ENCODE data around the gene FBP1. TPM values are rescaled to one million over a fixed set of nuclear protein-coding genes. Genes with fewer than 3 reads are reported as not detected.
A peak's percentile ranks its signal among the peaks of the same experiment; 100 is the strongest.

FBP1 gene
- total and polyA plus RNA-seq, 7 donors = 0.24 to 1.4 (median 0.83) TPM

- H3K9me3 ChIP-seq = no peaks in the 10 kb centered on the region
- no peaks in the 10 kb centered on the region for H3K27me3 ChIP-seq (ENCODE audit: insufficient read depth in 3 of 3, low read length in 2 of 3)
- H3K4me1 ChIP-seq = no peaks in the 10 kb centered on the region
- DNase-seq = no peak
- H3K36me3 ChIP-seq (ENCODE audit: insufficient read depth in 1 of 2, low read depth in 1 of 2) = peaks cover 0 to 11% of the 10 kb centered on the region in 2 donors
- H3K27ac ChIP-seq = no peak overlapping the region
- no peak for ATAC-seq
- intact Hi-C loops (cut with DNase I) = no loop called here
- TF ChIP-seq, protein P1, sequence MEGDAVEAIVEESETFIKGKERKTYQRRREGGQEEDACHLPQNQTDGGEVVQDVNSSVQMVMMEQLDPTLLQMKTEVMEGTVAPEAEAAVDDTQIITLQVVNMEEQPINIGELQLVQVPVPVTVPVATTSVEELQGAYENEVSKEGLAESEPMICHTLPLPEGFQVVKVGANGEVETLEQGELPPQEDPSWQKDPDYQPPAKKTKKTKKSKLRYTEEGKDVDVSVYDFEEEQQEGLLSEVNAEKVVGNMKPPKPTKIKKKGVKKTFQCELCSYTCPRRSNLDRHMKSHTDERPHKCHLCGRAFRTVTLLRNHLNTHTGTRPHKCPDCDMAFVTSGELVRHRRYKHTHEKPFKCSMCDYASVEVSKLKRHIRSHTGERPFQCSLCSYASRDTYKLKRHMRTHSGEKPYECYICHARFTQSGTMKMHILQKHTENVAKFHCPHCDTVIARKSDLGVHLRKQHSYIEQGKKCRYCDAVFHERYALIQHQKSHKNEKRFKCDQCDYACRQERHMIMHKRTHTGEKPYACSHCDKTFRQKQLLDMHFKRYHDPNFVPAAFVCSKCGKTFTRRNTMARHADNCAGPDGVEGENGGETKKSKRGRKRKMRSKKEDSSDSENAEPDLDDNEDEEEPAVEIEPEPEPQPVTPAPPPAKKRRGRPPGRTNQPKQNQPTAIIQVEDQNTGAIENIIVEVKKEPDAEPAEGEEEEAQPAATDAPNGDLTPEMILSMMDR (IDR thresholded peaks at IDR 0.05) = no peak
- 63 to 87% (median 77%) methylated on average over 4 of the region's 4 CpGs for WGBS, 3 donors
- H3K4me3 ChIP-seq = no peak overlapping the region
Measured at GRCh38 chr9:94557376-94557775, 81.9 kb downstream of the FBP1 start.

GRCh38 chr9:94554439-94555331 lies 84.6 kb downstream of the FBP1 start, which contains the start of gene PCAT7:
TSS of gene PCAT7 (plus strand) at chr9:94555083.
- Histone ChIP-seq H3K27ac (peak within 1 kb of the TSS; percentile 53), H3K4me1 (peaks cover under 1% of the 10 kb centered on the region), H3K9me3 (no peaks in the 10 kb centered on the region), H3K36me3 (ENCODE audit: insufficient read depth in 1 of 2, low read depth in 1 of 2) (peaks cover 0 to 11% of the 10 kb centered on the region in 2 donors), H3K4me3 (peak within 1 kb of the TSS; percentile 46), H3K27me3 (ENCODE audit: insufficient read depth in 3 of 3, low read length in 2 of 3) (no peaks in the 10 kb centered on the region)
- WGBS, 3 donors = 81 to 86% (median 83%) methylated on average over 40 of the region's 40 CpGs
- no peak for DNase-seq
- intact Hi-C loops (cut with DNase I) = no loop called here
- ATAC-seq = peak; percentile 70 to 98 (median 92)
- TF ChIP-seq, protein P1 (IDR thresholded peaks at IDR 0.05) = peak; percentile 42

GRCh38 chr9:94554078-94554438 lies 85.3 kb downstream of the FBP1 start:
- DNase-seq (no peak), ATAC-seq (peak in 2 of 4 donors; percentile 16 to 21)
- H3K9me3 ChIP-seq = no peaks in the 10 kb centered on the region
- WGBS, 3 donors = 86 to 90% (median 89%) methylated on average over 16 of the region's 16 CpGs
- intact Hi-C loops (cut with DNase I) = no loop called here
- H3K4me1 ChIP-seq = peaks cover 4% of the 10 kb centered on the region
- H3K4me3 ChIP-seq = peak overlapping the region; percentile 46
- H3K36me3 ChIP-seq (ENCODE audit: insufficient read depth in 1 of 2, low read depth in 1 of 2) = peaks cover 0 to 7% of the 10 kb centered on the region in 2 donors
- no peak overlapping the region for H3K27ac ChIP-seq
- H3K27me3 ChIP-seq (ENCODE audit: insufficient read depth in 3 of 3, low read length in 2 of 3) = no peaks in the 10 kb centered on the region
- TF ChIP-seq, protein P1 (IDR thresholded peaks at IDR 0.05) = no peak

Other genes starting within 250 kb of the FBP1 start
- under 1 TPM in 3 of 4 donors, not detected in 1; 0.12 to 0.62 (median 0.42) TPM for gene PCAT7, start 84.4 kb downstream of the FBP1 start, total RNA-seq
- gene PCAT7, start 84.4 kb downstream of the FBP1 start, polyA plus RNA-seq = under 1 TPM in 2 of 3 donors, not detected in 1; 0.21 to 0.44 TPM
- 10 to 100 TPM; 42.4 to 62.6 (median 54.5) TPM for gene FBP2, start 45.7 kb downstream of the FBP1 start, total RNA-seq
- gene FBP2, start 45.7 kb downstream of the FBP1 start, polyA plus RNA-seq = 10 to 100 TPM; 18.9 to 69.6 (median 29.8) TPM
- 10 to 100 TPM; 46.4 to 78.6 (median 61.0) TPM for gene AOPEP, start 87.2 kb upstream of the FBP1 start, total RNA-seq
- 10 to 100 TPM; 82.6 to 96.9 (median 94.4) TPM for gene AOPEP, start 87.2 kb upstream of the FBP1 start, polyA plus RNA-seq

All from psoas muscle (tissue), 8 donors.